Posterior vena cava (tissue), 2 donors: ENCODE measurements around the gene GALE. TPM values are rescaled to one million over a fixed set of nuclear protein-coding genes. Genes with fewer than 3 reads are reported as not detected.
"Not testable (repeated sequence)": the region's sequence is repeated elsewhere in the genome, so short reads cannot be mapped to it uniquely, and the experiment has no call there.

ENCODE experiments used
- DNase-seq: peaks from one replicate; pipeline ENCODE4 v3.0.0-alpha.2; 2020; ENCODE audit warnings: low spot score
- intact Hi-C, 2 donors: fragments of 100-400 bp; cut with DNase I; formaldehyde crosslinking; loops; one replicate each; pipeline versions ENCODE4 v1.14.1 to v1.14.2; 2022 to 2023
- long read RNA-seq, 2 donors: library from polyadenylated mRNA; unstranded; transcript quantifications; one replicate each; pipeline ENCODE4 v2.0.0, GENCODE V29; 2020 to 2021
- total RNA-seq, 2 donors: library from RNA; stranded (reverse); fragmentation: NEBNext Ultra II Directional; extraction: Animal tissue kit (Norgen Biotek cat#: 25700); gene quantifications; one replicate each; pipeline ENCODE4 v1.2.1, GENCODE V29; 2021
- donor health status: DM: yes; HTN: yes; CAD: no.
- donor health status: DM: yes; HTN: yes; CAD: no.

GALE gene
- 10 to 100 TPM; 15.2 to 18.4 TPM for total RNA-seq
- long read RNA-seq, donor 1, partial matches to known transcripts: 1 of 6 reads
- long read RNA-seq, donor 1, other reads (novel, unspliced or antisense): 2 of 6 reads
- long read RNA-seq, donor 2, transcript GALE-216 (12 exons, 1,566 nt): major isoform, 38 of 84 reads
- long read RNA-seq, donor 2, partial matches to known transcripts: 13 of 84 reads
- long read RNA-seq, donor 2, other reads (novel, unspliced or antisense): 28 of 84 reads

GRCh38 chr1:23800400-23801337 lies at the start of gene GALE:
GALE (minus strand) TSS chr1:23800754; CDS start chr1:23799007, 1,747 bp downstream.
- peak; percentile 99 for DNase-seq
- intact Hi-C loops: no loop called here

- intact Hi-C loops: no loop called here
- DNase-seq: no peak
These were observed 48.4 kb upstream of the GALE start for GRCh38 chr1:23848673-23849616.

DNA sequence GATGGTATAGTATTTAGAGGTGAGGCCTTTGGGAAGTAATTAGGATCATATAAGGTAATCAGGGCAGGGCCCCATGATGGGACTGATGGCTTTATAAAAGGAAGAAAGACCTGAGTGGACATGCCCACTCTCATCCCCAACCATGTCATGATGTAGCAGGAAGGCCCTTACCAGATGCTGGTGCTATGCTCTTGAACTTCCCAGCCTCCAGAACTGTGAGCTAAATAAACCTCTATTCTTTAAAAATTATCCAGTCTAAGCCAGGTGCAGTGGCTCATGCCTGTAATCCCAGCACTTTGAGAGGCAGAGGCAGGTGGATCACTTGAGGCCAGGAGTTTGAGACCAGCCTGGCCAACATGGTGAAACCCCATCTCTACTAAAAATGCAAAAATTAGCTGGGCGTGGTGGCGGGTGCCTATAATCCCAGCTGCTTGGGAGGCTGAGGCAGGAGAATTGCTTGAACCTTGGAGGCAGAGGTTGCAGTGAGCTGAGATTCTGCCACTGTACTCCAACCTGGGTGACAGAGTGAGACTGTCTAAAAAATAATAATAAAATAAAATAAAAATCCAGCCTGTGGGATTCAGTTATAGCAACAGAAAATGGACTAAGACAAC lies 47.0 kb upstream of the GALE start:
- intact Hi-C loops, DNase-seq: not testable (repeated sequence)

DNA sequence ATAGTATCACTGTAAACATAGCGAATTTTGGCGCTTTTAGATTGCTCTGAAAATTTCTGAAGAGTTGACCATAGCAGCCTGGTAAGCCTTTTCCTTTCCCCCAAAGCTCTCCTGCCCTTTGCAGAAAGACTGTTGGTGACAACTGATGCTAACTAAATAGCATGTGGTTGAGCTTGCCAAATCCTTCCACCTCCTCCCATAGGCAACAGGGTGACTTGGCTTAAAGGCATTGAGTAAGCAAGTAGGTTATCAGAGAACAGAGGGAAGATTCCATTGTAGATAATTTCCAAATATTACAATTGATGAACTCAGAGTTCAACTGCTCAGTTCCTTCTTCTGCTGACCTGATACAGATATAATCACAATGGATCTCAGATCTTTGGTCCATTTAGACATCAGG lies 44.6 kb upstream of the GALE start:
- DNase-seq: no peak
- intact Hi-C loops: no loop called here

GRCh38 chr1:23843644-23844043 lies 43.1 kb upstream of the GALE start:
- intact Hi-C loops: no loop called here
- DNase-seq: no peak

DNA sequence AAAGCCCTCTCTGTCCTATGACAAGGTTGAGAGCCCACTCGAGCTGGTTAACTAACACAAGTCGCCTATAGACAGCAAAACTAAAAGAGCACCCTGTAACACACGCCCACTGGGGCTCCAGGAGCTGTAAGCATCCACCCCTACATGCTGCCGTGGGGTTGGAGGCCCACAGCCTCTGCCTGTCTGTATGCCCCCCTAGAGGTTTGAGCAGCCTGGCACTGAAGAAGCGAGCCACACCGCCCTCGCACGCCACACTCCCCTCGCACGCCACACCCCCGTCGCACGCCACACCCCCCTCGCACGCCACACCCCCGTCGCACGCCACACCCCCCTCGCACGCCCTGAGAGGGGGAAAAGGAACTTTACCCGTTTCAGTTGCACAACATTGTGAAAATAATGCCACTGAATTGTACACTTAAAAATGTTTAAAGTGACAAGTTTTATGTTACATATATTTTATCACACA lies 37.9 kb upstream of the GALE start:
- intact Hi-C loops: no loop called here
- DNase-seq: peak; percentile 90

GRCh38 chr1:23837908-23838307 lies 37.4 kb upstream of the GALE start:
- no peak for DNase-seq
- intact Hi-C loops: no loop called here

DNA sequence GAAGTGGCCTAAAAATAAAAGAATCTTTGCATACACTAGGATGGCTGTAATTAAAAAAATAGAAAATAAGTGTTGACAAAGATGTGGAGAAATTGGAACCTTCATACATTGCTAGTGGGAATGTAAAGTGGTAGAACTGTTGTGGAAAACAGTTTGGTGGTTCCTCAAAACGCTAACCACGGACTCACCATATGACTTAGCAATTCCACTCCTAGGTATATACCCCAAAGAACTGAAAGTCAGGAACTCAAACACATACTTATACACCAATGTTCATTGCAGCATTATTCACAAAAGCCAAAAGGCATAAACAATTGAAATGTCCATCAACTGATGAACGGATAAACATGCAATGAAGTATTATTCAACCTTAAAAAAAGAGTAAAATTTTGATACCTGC lies 35.5 kb upstream of the GALE start:
- intact Hi-C loops: no loop called here
- DNase-seq: no peak

- DNase-seq, intact Hi-C loops: not testable (repeated sequence)
These were observed 33.6 kb upstream of the GALE start for GRCh38 chr1:23834156-23834555.

- intact Hi-C loops: no loop called here
- no peak for DNase-seq
These were observed 27.2 kb upstream of the GALE start for GRCh38 chr1:23827717-23828116.

GRCh38 chr1:23826590-23826989 lies 26.0 kb upstream of the GALE start:
- intact Hi-C loops, DNase-seq: not testable (repeated sequence)

DNA sequence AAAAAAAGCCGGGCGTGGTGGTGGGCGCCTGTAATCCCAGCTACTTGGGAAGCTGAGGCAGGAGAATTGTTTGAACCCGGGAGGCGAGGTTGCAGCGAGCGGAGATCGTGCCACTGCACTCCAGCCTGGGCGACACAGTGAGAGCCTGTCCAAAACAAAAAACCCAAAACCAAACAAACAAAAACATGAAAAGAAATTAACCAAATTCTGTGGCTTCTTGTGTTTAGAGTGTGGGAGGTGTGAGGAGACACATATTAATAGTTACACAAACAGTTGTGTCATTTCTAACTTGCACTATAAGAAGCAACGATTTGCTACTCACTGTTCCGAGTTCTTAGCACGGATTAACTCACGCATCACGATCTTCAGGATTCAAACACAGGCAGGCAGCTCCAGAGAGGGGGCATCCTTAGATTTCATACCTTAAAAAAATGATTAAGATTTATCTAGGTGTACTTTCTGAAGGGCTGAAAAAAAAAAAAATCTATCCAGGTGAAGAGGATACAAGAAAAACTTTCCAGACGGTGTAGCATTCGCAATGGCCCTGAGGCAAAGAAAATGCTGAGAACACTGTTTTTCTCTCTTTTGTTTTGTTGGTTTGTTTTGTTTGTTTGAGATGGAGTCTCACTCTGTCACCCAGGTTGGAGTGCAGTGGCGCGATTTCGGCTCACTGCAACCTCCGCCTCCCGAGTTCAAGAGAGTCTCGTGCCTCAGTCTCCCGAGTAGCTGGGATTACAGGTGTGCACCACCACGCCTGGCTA lies 25.4 kb upstream of the GALE start:
- DNase-seq: no peak
- intact Hi-C loops: no loop called here

DNA sequence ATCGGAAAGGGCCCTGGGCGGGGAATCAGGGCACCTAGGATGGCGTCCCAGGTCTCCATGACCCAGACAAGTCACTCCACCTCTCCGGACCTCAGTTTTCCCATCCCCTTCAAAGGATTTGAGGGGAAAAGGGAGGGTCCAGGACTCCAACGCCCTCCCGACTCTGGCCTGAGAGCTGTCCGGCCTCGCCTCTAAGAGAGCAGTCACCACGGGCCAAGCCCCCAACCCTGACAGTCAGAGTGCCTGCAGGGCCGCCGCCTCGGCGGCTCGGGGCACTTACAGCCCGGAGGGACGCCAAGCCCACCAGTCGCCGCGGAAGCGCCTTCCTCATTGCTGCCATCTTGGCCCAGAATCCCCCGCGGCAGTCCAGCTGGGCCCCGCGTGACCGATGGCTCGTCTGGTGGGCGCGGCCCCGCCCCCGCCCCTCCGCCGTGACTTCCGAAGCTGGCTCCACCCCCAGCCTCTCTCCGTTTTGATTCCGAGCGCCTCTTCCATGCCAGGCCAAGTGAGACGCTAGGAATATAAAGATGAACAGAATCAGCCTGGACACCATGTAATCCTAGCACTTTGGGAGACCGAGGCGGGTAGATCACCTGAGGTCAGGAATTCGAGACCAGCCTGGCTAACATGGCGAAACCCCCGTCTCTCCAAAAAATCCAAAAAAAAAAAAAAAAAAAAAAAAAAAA lies 24.7 kb upstream of the GALE start, which contains the start of gene HMGCL:
Gene HMGCL, minus strand, starts transcription at position 354 of the 686 bp plus-strand sequence. Its CDS starts 14 bp downstream, at position 340.
- intact Hi-C loops: no loop called here
- DNase-seq: peak; percentile 97

- intact Hi-C loops: no loop called here
These were observed 24.1 kb upstream of the GALE start for GRCh38 chr1:23824711-23825075.

DNA sequence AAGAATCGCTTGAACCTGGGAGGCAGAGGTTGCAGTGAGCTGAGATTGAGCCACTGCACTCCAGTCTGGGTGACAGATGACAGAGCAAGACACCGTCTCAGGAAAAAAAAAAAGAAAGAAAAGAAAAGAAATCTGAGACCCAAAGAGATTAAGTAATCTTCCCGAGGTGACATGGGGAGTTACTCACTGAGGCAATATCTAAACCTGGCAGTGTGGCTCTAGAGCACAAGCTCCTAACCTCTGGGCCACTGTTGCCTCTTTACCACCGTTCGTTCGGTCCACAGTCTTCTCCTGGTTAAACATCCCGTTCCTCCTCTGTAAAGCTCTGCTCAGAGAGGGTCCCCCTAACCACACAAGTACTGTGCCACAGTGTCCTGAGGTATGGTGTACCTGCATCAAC lies 23.2 kb upstream of the GALE start:
- intact Hi-C loops: no loop called here

More at GRCh38 chr1:23824711-23825075, 24.1 kb upstream of the GALE start:
- DNase-seq: no peak

GRCh38 chr1:23817633-23818032 lies 17.1 kb upstream of the GALE start:
- DNase-seq: no peak
- intact Hi-C loops: no loop called here

More for the DNA sequence above, 23.2 kb upstream of the GALE start:
- DNase-seq: no peak

GRCh38 chr1:23816906-23817305 lies 16.4 kb upstream of the GALE start:
- no peak for DNase-seq
- intact Hi-C loops: no loop called here

GRCh38 chr1:23816361-23816760 lies 15.8 kb upstream of the GALE start:
- DNase-seq: no peak
- intact Hi-C loops: no loop called here
